CD8-positive, alpha-beta memory T cell (primary cell): ENCODE data around the gene SMURF2. TPM values are rescaled to one million over a fixed set of nuclear protein-coding genes. Genes with fewer than 3 reads are reported as not detected.
"Not testable (repeated sequence)": the region's sequence is repeated elsewhere in the genome, so short reads cannot be mapped to it uniquely, and the experiment has no call there.

Experiments
- CTCF ChIA-PET: fragments of 350-600 bp; sonication (Branson Sonifier 250); formaldehyde crosslinking; loops from one replicate; lab custom pipeline; 2021; ENCODE audit warnings: antibody characterized with exemption; lab: Charles Lee
- POLR2A ChIA-PET: fragments of 350-600 bp; sonication (Branson Sonifier 250); formaldehyde crosslinking; loops from one replicate; lab custom pipeline; 2021; ENCODE audit warnings: antibody characterized with exemption; lab: Charles Lee
- DNase-seq, 5 donors: peaks; one replicate each; pipeline versions ENCODE4 v3.0.0 to v3.0.0-alpha.2; 2020 to 2022; ENCODE audit warnings: mixed read lengths in 1 of 5
- H3K27ac ChIP-seq: one replicate; pipeline ENCODE4 v1.7.0; 2013; ENCODE audit warnings: low read depth, mild to moderate bottlenecking, low read length, moderate library complexity
- H3K27me3 ChIP-seq: 2 replicates; pipeline ENCODE4 v1.7.0; 2013; ENCODE audit warnings: low read length, mild to moderate bottlenecking; ENCODE audit not compliant: insufficient read depth, poor library complexity, severe bottlenecking
- H3K36me3 ChIP-seq: 2 replicates; pipeline ENCODE4 v1.7.0; 2013; ENCODE audit warnings: mild to moderate bottlenecking, low read length, moderate library complexity; ENCODE audit not compliant: insufficient read depth
- H3K4me1 ChIP-seq: 2 replicates; pipeline ENCODE4 v1.7.0; 2013; ENCODE audit warnings: mild to moderate bottlenecking, low read length, moderate library complexity; ENCODE audit not compliant: insufficient read depth
- H3K4me3 ChIP-seq: 2 replicates; pipeline ENCODE4 v1.7.0; 2013; ENCODE audit warnings: mild to moderate bottlenecking, low read length
- H3K9me3 ChIP-seq: 2 replicates; pipeline ENCODE4 v1.7.0; 2013; ENCODE audit warnings: mild to moderate bottlenecking, low read length
- H3K27ac Mint-ChIP-seq, 8 donors: one replicate each; pipeline ENCODE4 v1.8.0; 2020 to 2021; ENCODE audit warnings: mixed read lengths in 8 of 8, mild to moderate bottlenecking in 6 of 8, inconsistent platforms in 3 of 8, moderate library complexity in 3 of 8
- H3K27me3 Mint-ChIP-seq, 2 donors: one replicate each; pipeline ENCODE4 v1.8.0; 2020 to 2021; ENCODE audit warnings: mixed read lengths in 2 of 2, mild to moderate bottlenecking in 1 of 2, moderate library complexity in 1 of 2
- H3K36me3 Mint-ChIP-seq, 3 donors: one replicate each; pipeline ENCODE4 v1.8.0; 2020 to 2021; ENCODE audit warnings: mixed read lengths in 3 of 3, inconsistent platforms in 1 of 3, mild to moderate bottlenecking in 1 of 3
- H3K4me1 Mint-ChIP-seq, 3 donors: one replicate each; pipeline ENCODE4 v1.8.0; 2020 to 2021; ENCODE audit warnings: mixed read lengths in 3 of 3, inconsistent platforms in 1 of 3, mild to moderate bottlenecking in 1 of 3
- H3K4me3 Mint-ChIP-seq, 7 donors: one replicate each; pipeline ENCODE4 v1.8.0; 2020 to 2021; ENCODE audit warnings: mixed read lengths in 7 of 7, mild to moderate bottlenecking in 6 of 7, moderate library complexity in 4 of 7, inconsistent platforms in 2 of 7
- H3K9me3 Mint-ChIP-seq, 5 donors: one replicate each; pipeline ENCODE4 v1.8.0; 2020 to 2022; ENCODE audit warnings: mixed read lengths in 5 of 5, mild to moderate bottlenecking in 3 of 5, moderate library complexity in 2 of 5, inconsistent platforms in 1 of 5
- polyA plus RNA-seq: library from polyadenylated mRNA; unstranded; fragments of 300-500 nt; fragmentation: Illumina TruSeq; gene quantifications from one replicate; pipeline ENCODE4 v1.2.3, GENCODE V29; 2021
- total RNA-seq, 2 experiments: library from RNA; stranded (reverse); gene quantifications; one replicate each; pipeline ENCODE4 v1.2.3, GENCODE V29; 2021

SMURF2 gene
- total and polyA plus RNA-seq, 3 experiments from 2014 or later: 7.8 to 19.0 (median 18.9) TPM

GRCh38 chr17:64614266-64615027 is 47.7 kb downstream of the SMURF2 start:
- DNase-seq: no peak
- Histone ChIP-seq H3K27ac (no peak overlapping the region), H3K36me3 (no peaks in the 10 kb centered on the region), H3K9me3 (no peaks in the 10 kb centered on the region), H3K4me3 (no peak overlapping the region), H3K27me3 (no peaks in the 10 kb centered on the region), H3K4me1 (peaks cover 14% of the 10 kb centered on the region)
- ChIA-PET CTCF (interaction anchor here (0.9 kb wide), 1 partner anchor 9 kb away, joined by 3 read pairs; no protein-coding TSS in a partner anchor), POLR2A (no interaction called here)
- Mint-ChIP-seq H3K4me3 (no peak overlapping the region), H3K27me3 (no peaks in the 10 kb centered on the region), H3K27ac (peak overlapping the region in 3 of 8 donors; percentile 3 to 24 (median 11)), H3K9me3 (no peaks in the 10 kb centered on the region), H3K4me1 (peaks cover 36 to 54% (median 51%) of the 10 kb centered on the region in 3 donors), H3K36me3 (no peaks in the 10 kb centered on the region)

DNA sequence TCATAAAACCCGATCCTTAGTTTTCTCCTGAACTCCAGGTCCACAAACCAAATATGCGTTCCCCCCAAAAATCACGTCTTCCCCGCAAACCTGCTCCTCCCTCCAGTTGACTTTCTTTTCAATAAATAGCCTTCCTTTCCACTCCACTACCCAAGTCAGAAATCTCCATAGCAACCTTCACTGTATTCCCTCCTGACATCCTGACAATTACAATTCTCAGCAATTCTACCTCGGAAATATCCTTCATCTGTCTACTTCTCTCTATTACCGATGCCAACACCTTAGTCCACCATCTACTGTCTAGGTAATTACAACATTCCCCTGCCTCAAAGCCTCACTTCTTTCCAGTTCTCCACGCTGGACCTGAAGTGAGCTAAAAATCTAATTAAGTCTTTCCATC is 50.7 kb downstream of the SMURF2 start:
- CTCF ChIA-PET: no interaction called here
- no peaks in the 10 kb centered on the region for H3K27me3 ChIP-seq
- Mint-ChIP-seq H3K36me3 (no peaks in the 10 kb centered on the region), H3K9me3 (no peaks in the 10 kb centered on the region), H3K27me3 (no peaks in the 10 kb centered on the region), H3K27ac (no peak overlapping the region), H3K4me1 (peaks cover 36 to 55% (median 39%) of the 10 kb centered on the region in 3 donors), H3K4me3 (no peak overlapping the region)
- no peaks in the 10 kb centered on the region for H3K36me3 ChIP-seq
- no peaks in the 10 kb centered on the region for H3K9me3 ChIP-seq
- DNase-seq: no peak
- POLR2A ChIA-PET: no interaction called here
- H3K27ac ChIP-seq: no peak overlapping the region
- no peak overlapping the region for H3K4me3 ChIP-seq
- H3K4me1 ChIP-seq: peaks cover 21% of the 10 kb centered on the region

GRCh38 chr17:64610244-64610643 is 51.9 kb downstream of the SMURF2 start:
- H3K4me3 Mint-ChIP-seq, POLR2A ChIA-PET, H3K27me3 ChIP-seq, H3K4me3 ChIP-seq, H3K9me3 ChIP-seq, H3K9me3 Mint-ChIP-seq, H3K27me3 Mint-ChIP-seq, DNase-seq, H3K36me3 Mint-ChIP-seq, H3K27ac ChIP-seq, H3K27ac Mint-ChIP-seq, CTCF ChIA-PET, H3K36me3 ChIP-seq: not testable (repeated sequence)
- peaks cover 21% of the 10 kb centered on the region for H3K4me1 ChIP-seq
- H3K4me1 Mint-ChIP-seq: peaks cover 40 to 60% (median 43%) of the 10 kb centered on the region in 3 donors

DNA sequence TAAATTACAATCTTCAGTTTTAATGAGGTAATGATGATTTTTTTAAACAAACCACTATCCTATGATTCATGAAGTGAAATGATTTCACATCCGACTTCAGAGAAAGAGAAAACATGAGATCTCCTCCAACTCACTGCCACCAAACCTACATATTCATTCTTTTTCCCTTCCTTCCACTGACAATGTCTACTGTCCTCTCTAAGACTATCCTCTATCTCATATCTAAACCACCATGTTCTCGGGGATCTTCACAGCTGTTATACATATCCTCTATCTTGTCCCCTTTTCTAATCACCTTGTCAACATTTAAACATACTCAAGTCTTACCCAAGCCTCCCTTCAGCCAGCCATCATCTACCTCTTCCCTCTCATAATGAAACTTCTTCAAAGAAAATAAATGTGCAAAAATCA is 53.5 kb downstream of the SMURF2 start:
- Mint-ChIP-seq H3K36me3 (peaks cover 0 to 6% (median 0%) of the 10 kb centered on the region in 3 donors), H3K4me3 (peak overlapping the region in 4 of 7 donors; percentile 1 to 18 (median 2)), H3K27ac (peak overlapping the region; percentile 0 to 74 (median 16)), H3K9me3 (no peaks in the 10 kb centered on the region), H3K4me1 (peaks cover 33 to 54% (median 37%) of the 10 kb centered on the region in 3 donors), H3K27me3 (no peaks in the 10 kb centered on the region)
- Histone ChIP-seq H3K4me1 (peaks cover 14% of the 10 kb centered on the region), H3K4me3 (no peak overlapping the region), H3K27me3 (no peaks in the 10 kb centered on the region), H3K36me3 (no peaks in the 10 kb centered on the region), H3K9me3 (no peaks in the 10 kb centered on the region), H3K27ac (no peak overlapping the region)
- POLR2A ChIA-PET: no interaction called here
- CTCF ChIA-PET: no interaction called here
- no peak for DNase-seq

DNA sequence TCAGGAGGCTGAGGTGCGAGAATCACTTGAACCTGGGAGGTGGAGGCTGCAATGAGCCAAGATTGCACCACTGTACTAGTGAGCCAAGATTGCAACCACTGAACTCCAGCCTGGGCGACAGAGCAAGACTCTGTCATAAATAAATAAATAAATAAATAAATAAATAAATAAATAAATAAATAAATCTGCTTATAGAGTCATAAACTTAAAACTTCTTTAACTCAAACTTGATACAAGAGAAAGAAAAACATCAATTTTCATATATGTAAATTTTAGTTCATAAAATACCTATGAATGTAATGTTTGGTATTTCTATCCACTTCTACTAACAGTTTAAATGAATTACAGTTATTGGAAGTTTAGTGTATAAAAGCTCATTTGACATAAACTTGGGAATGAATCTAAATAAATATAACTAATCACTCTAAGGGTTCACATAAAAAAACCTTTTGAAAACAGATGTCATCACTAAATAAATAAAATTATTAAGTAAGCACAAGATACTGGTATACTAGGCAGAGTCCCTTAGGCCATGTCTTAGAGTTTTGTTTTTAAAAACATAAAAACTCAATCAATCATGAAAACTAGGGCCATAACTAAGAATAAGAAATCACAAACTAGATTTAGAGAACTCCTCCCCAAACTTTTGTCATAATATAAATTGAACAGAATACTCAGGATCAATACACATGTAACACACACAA is 54.1 kb downstream of the SMURF2 start:
- ChIA-PET CTCF (no interaction called here), POLR2A (no interaction called here)
- H3K9me3 Mint-ChIP-seq: no peaks in the 10 kb centered on the region
- Histone ChIP-seq H3K36me3 (no peaks in the 10 kb centered on the region), H3K4me1 (peaks cover 13% of the 10 kb centered on the region), H3K4me3 (no peak overlapping the region), H3K27me3 (no peaks in the 10 kb centered on the region), H3K27ac (no peak overlapping the region), H3K9me3 (no peaks in the 10 kb centered on the region)
- peak overlapping the region in 7 of 8 donors; percentile 0 to 74 (median 31) for H3K27ac Mint-ChIP-seq
- H3K36me3 Mint-ChIP-seq: peaks cover 0 to 6% (median 0%) of the 10 kb centered on the region in 3 donors
- H3K27me3 Mint-ChIP-seq: no peaks in the 10 kb centered on the region
- H3K4me1 Mint-ChIP-seq: peaks cover 27 to 49% (median 35%) of the 10 kb centered on the region in 3 donors
- H3K4me3 Mint-ChIP-seq: peak overlapping the region in 1 of 7 donors; percentile 18
- DNase-seq: no peak

- CTCF ChIA-PET, POLR2A ChIA-PET: not testable (repeated sequence)
Observed at GRCh38 chr17:64604532-64604931, 57.6 kb downstream of the SMURF2 start.

DNA sequence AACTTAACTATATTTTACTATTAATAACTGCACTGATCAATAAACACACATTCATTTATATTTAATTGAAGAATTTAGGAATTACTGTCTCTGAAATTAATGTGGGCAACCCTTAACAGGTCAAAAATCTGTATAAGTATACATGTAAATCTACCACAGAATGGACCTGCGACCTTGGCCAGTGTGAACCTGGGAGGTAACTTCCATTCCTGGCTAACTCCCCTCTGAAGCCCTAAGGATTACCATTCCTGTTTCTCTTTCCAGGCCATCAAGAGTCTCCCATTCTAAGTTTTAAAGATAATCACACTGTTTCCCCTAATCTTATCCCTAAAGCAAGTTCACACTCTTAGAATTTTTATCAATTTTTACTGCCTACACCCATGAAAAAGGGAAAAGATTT is 58.1 kb downstream of the SMURF2 start:
- Histone ChIP-seq H3K36me3 (no peaks in the 10 kb centered on the region), H3K4me3 (no peak overlapping the region), H3K27ac (no peak overlapping the region), H3K27me3 (no peaks in the 10 kb centered on the region), H3K9me3 (no peaks in the 10 kb centered on the region), H3K4me1 (peaks cover 19% of the 10 kb centered on the region)
- peaks cover 37 to 64% (median 47%) of the 10 kb centered on the region in 3 donors for H3K4me1 Mint-ChIP-seq
- POLR2A ChIA-PET: interaction anchor here (0.7 kb wide), 2 partner anchors 30 to 75 kb away, joined by 4 to 5 read pairs; no protein-coding TSS in a partner anchor
- no peaks in the 10 kb centered on the region for H3K27me3 Mint-ChIP-seq
- H3K9me3 Mint-ChIP-seq: no peaks in the 10 kb centered on the region
- peak overlapping the region in 2 of 8 donors; percentile 0 to 39 for H3K27ac Mint-ChIP-seq
- H3K36me3 Mint-ChIP-seq: peaks cover 0 to 6% (median 0%) of the 10 kb centered on the region in 3 donors
- H3K4me3 Mint-ChIP-seq: no peak overlapping the region
- DNase-seq: no peak
- CTCF ChIA-PET: no interaction called here

More at GRCh38 chr17:64604532-64604931, 57.6 kb downstream of the SMURF2 start:
- not testable (repeated sequence) for H3K4me3 Mint-ChIP-seq, H3K27me3 ChIP-seq, H3K36me3 ChIP-seq, H3K27me3 Mint-ChIP-seq, H3K36me3 Mint-ChIP-seq, H3K9me3 Mint-ChIP-seq, H3K27ac ChIP-seq, DNase-seq, H3K4me3 ChIP-seq, H3K9me3 ChIP-seq
- Mint-ChIP-seq H3K27ac (peak overlapping the region in 2 of 8 donors; percentile 39 to 84), H3K4me1 (peaks cover 36 to 64% (median 42%) of the 10 kb centered on the region in 3 donors)
- peaks cover 13% of the 10 kb centered on the region for H3K4me1 ChIP-seq

DNA sequence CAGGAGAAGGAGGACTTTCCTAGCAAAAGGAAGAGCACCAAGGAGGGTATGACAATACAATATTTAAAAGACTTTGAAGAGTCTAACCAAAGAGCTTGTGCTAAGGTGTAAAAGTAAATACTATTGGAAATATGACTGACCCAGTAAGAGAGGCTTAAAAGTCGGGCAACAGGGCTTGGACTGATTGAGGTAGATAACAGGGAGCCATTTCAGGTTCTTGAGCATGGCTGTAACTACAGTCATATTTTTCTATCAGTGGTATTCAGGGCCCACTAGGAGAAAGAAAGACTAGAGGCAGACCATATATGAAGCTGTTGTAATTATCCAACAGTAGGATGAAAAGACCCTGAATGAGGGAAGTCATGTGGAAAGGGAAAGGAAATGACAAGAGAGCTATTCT is 62.3 kb downstream of the SMURF2 start:
- Mint-ChIP-seq H3K4me3 (peak overlapping the region in 5 of 7 donors; percentile 70 to 85 (median 75)), H3K27me3 (no peaks in the 10 kb centered on the region), H3K9me3 (no peaks in the 10 kb centered on the region), H3K27ac (peak overlapping the region; percentile 22 to 95 (median 88)), H3K4me1 (peaks cover 34 to 55% (median 48%) of the 10 kb centered on the region in 3 donors), H3K36me3 (peaks cover 5 to 28% (median 7%) of the 10 kb centered on the region in 3 donors)
- Histone ChIP-seq H3K4me3 (no peak overlapping the region), H3K27ac (no peak overlapping the region), H3K4me1 (peaks cover 15% of the 10 kb centered on the region), H3K36me3 (no peaks in the 10 kb centered on the region), H3K27me3 (no peaks in the 10 kb centered on the region), H3K9me3 (no peaks in the 10 kb centered on the region)
- POLR2A ChIA-PET: interaction anchor here (1.4 kb wide), 1 partner anchor 95 kb away, joined by 3 read pairs; no protein-coding TSS in a partner anchor
- CTCF ChIA-PET: interaction anchor here (1.0 to 2.0 kb wide), 4 partner anchors 49 to 180 kb away, joined by 3 to 7 read pairs (median 4); no protein-coding TSS in a partner anchor
- no peak for DNase-seq
